Measurements from ENCODE around the gene HERPUD1.

HERPUD1 gene

GRCh38 chr16:56910654-56911539, 21.0 kb upstream of the HERPUD1 start:
- no peak for FAIRE-seq
- no peak for DNase-seq (ENCODE audit: insufficient read length, low spot score)
- TF ChIP-seq, protein P1, sequence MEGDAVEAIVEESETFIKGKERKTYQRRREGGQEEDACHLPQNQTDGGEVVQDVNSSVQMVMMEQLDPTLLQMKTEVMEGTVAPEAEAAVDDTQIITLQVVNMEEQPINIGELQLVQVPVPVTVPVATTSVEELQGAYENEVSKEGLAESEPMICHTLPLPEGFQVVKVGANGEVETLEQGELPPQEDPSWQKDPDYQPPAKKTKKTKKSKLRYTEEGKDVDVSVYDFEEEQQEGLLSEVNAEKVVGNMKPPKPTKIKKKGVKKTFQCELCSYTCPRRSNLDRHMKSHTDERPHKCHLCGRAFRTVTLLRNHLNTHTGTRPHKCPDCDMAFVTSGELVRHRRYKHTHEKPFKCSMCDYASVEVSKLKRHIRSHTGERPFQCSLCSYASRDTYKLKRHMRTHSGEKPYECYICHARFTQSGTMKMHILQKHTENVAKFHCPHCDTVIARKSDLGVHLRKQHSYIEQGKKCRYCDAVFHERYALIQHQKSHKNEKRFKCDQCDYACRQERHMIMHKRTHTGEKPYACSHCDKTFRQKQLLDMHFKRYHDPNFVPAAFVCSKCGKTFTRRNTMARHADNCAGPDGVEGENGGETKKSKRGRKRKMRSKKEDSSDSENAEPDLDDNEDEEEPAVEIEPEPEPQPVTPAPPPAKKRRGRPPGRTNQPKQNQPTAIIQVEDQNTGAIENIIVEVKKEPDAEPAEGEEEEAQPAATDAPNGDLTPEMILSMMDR (IDR thresholded peaks at IDR 0.05; ENCODE audit: insufficient read depth, missing control alignments), result no peak

- TF ChIP-seq, protein P1 (IDR thresholded peaks at IDR 0.05; ENCODE audit: insufficient read depth, missing control alignments), result no peak
- DNase-seq (ENCODE audit: insufficient read length, low spot score) (no peak), FAIRE-seq (no peak)
Observed at GRCh38 chr16:56911771-56912571, 20.0 kb upstream of the HERPUD1 start.

GRCh38 chr16:56912746-56913708, 18.9 kb upstream of the HERPUD1 start:
- no peak for DNase-seq (ENCODE audit: insufficient read length, low spot score)
- FAIRE-seq, result no peak
- TF ChIP-seq, protein P1 (IDR thresholded peaks at IDR 0.05; ENCODE audit: insufficient read depth, missing control alignments), result no peak

DNA sequence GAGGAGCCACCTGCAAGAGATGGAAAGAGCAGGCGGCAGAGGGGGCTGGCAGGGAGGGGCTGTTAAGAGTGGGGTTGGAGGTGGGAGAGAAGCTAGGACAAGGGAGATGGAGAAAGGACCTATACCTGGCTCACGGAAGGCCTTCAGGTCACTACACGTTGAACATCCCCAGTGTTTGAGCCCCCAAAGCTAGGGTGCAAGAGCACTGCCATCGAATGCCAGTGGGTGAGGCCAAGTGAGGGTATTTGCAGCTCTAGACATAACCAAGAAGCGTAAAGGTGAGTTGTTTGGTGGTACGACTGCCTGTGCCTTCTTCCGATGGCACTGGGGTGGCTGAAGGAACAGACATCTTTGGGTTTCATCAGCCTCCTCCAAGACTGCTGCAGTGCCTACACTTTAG, 17.0 kb upstream of the HERPUD1 start:
- TF ChIP-seq, protein P1 (IDR thresholded peaks at IDR 0.05; ENCODE audit: insufficient read depth, missing control alignments), result no peak
- FAIRE-seq (no peak), DNase-seq (ENCODE audit: insufficient read length, low spot score) (no peak)

- DNase-seq (ENCODE audit: insufficient read length, low spot score) (no peak), FAIRE-seq (no peak)
- TF ChIP-seq, protein P1 (IDR thresholded peaks at IDR 0.05; ENCODE audit: insufficient read depth, missing control alignments), result no peak
Observed at GRCh38 chr16:56915336-56916119, 16.4 kb upstream of the HERPUD1 start.

All from D721Med (cell line).